Mesenchymal stem cell (in vitro differentiated cells and primary cell): ENCODE data around the gene ATG2B.

Source experiments
- DNase-seq: peaks from one replicate; pipeline ENCODE4 v3.0.0-alpha.2; 2013
- H2AFZ ChIP-seq: one replicate; pipeline ENCODE4 v1.6.1; 2013; ENCODE audit warnings: low read depth, mild to moderate bottlenecking, control low read depth, inconsistent platforms, low read length, moderate library complexity
- H2AK5ac ChIP-seq: 2 replicates; pipeline ENCODE4 v1.6.1; 2013; ENCODE audit warnings: low read length, moderate library complexity, mild to moderate bottlenecking, inconsistent platforms; ENCODE audit not compliant: severe bottlenecking
- H2BK120ac ChIP-seq: one replicate; pipeline ENCODE4 v1.6.1; 2013; ENCODE audit warnings: low read depth, mild to moderate bottlenecking, inconsistent platforms, low read length, moderate library complexity
- H2BK12ac ChIP-seq, 2 experiments: one replicate each; pipeline ENCODE4 v1.6.1; 2013; ENCODE audit warnings: inconsistent platforms in 2 of 2, low read length in 2 of 2, mild to moderate bottlenecking in 2 of 2, moderate library complexity in 2 of 2, control low read depth in 1 of 2
- H2BK15ac ChIP-seq: one replicate; pipeline ENCODE4 v1.6.1; 2013; ENCODE audit warnings: mild to moderate bottlenecking, low read depth, inconsistent platforms; ENCODE audit not compliant: poor library complexity, severe bottlenecking
- H2BK5ac ChIP-seq: 2 replicates; pipeline ENCODE4 v1.6.1; 2013; ENCODE audit warnings: low read depth, mild to moderate bottlenecking, low read length, control low read depth, inconsistent platforms; ENCODE audit not compliant: poor library complexity, severe bottlenecking
- H3K14ac ChIP-seq, 2 experiments: one replicate each; pipeline ENCODE4 v1.6.1; 2013; ENCODE audit warnings: inconsistent platforms in 2 of 2, low read length in 2 of 2, control low read depth in 1 of 2, mild to moderate bottlenecking in 1 of 2, moderate library complexity in 1 of 2
- H3K18ac ChIP-seq, 2 experiments: one replicate each; pipeline ENCODE4 v1.6.1; 2013; ENCODE audit warnings: inconsistent platforms in 2 of 2, low read length in 2 of 2, control low read depth in 1 of 2, low read depth in 1 of 2, mild to moderate bottlenecking in 1 of 2
- H3K23ac ChIP-seq, 2 experiments: one replicate each; pipeline ENCODE4 v1.6.1; 2013; ENCODE audit warnings: inconsistent platforms in 2 of 2, low read length in 2 of 2, mild to moderate bottlenecking in 2 of 2, moderate library complexity in 2 of 2, control low read depth in 1 of 2
- H3K27ac ChIP-seq: 2 replicates; pipeline ENCODE4 v1.5.1; 2013; ENCODE audit warnings: mild to moderate bottlenecking, moderate library complexity, low read length, control low read depth, inconsistent platforms; ENCODE audit not compliant: poor library complexity, severe bottlenecking
- H3K27me3 ChIP-seq, 2 experiments: 2 replicates each; pipeline versions ENCODE4 v1.6.1 to v1.7.0; 2013; ENCODE audit warnings: low read length in 2 of 2, mild to moderate bottlenecking in 2 of 2, moderate library complexity in 2 of 2, control low read depth in 1 of 2, inconsistent platforms in 1 of 2; ENCODE audit not compliant: control insufficient read depth in 1 of 2, insufficient read depth in 1 of 2
- H3K36me3 ChIP-seq, 2 experiments: 2 replicates each; pipeline versions ENCODE4 v1.6.1 to v1.7.0; 2013; ENCODE audit warnings: low read length in 2 of 2, control low read depth in 1 of 2, inconsistent platforms in 1 of 2, low read depth in 1 of 2, mild to moderate bottlenecking in 1 of 2; ENCODE audit not compliant: insufficient read depth in 2 of 2, control insufficient read depth in 1 of 2
- H3K4ac ChIP-seq, 2 experiments: one replicate each; pipeline ENCODE4 v1.6.1; 2013; ENCODE audit warnings: inconsistent platforms in 2 of 2, low read length in 2 of 2, mild to moderate bottlenecking in 2 of 2, moderate library complexity in 2 of 2, control low read depth in 1 of 2, low read depth in 1 of 2
- H3K4me1 ChIP-seq: 2 replicates; pipeline ENCODE4 v1.6.1; 2013; ENCODE audit warnings: low read depth, low read length, control low read depth; ENCODE audit not compliant: control insufficient read depth, insufficient read depth
- H3K4me2 ChIP-seq: 2 replicates; pipeline ENCODE4 v1.6.1; 2013; ENCODE audit warnings: low read length, mild to moderate bottlenecking, inconsistent platforms; ENCODE audit not compliant: poor library complexity, severe bottlenecking
- H3K4me3 ChIP-seq, 2 experiments: 2 replicates each; pipeline versions ENCODE4 v1.5.1 to v1.7.0; 2013; ENCODE audit warnings: low read length in 2 of 2, mild to moderate bottlenecking in 2 of 2, control low read depth in 1 of 2, low read depth in 1 of 2; ENCODE audit not compliant: insufficient read depth in 1 of 2
- H3K79me1 ChIP-seq: replicated peaks from 2 replicates; pipeline ENCODE4 v1.6.1; 2013; ENCODE audit warnings: mild to moderate bottlenecking, control low read depth, low read length, inconsistent platforms; ENCODE audit not compliant: poor library complexity, severe bottlenecking
- H3K9ac ChIP-seq: 2 replicates; pipeline ENCODE4 v1.7.0; 2013; ENCODE audit warnings: mild to moderate bottlenecking, low read length, moderate library complexity
- H3K9me3 ChIP-seq: 2 replicates; pipeline ENCODE4 v1.7.0; 2013; ENCODE audit warnings: mild to moderate bottlenecking, low read length; ENCODE audit not compliant: control insufficient read depth
- H4K8ac ChIP-seq: one replicate; pipeline ENCODE4 v1.6.1; 2013; ENCODE audit warnings: inconsistent platforms, mild to moderate bottlenecking, low read length, moderate library complexity
- H4K91ac ChIP-seq: one replicate; pipeline ENCODE4 v1.6.1; 2013; ENCODE audit warnings: mild to moderate bottlenecking, low read length, inconsistent platforms
- whole genome bisulfite sequencing: methylation state at CpG from one replicate; pipeline ENCODE4 v1.1.7; 2013; ENCODE audit warnings: mixed read lengths; 5-methylcytosine and 5-hydroxymethylcytosine counted together

ATG2B gene

GRCh38 chr14:96252999-96253539 is 110.1 kb downstream of the ATG2B start:
- Histone ChIP-seq H3K14ac (peak overlapping the region in 1 of 2 experiments; percentile 45), H3K27ac (peak overlapping the region; percentile 86), H2AFZ (no peak overlapping the region), H3K9ac (peak overlapping the region; percentile 49), H3K4ac (peak overlapping the region; percentile 69 to 94), H2AK5ac (peak overlapping the region; percentile 98), H2BK5ac (peak overlapping the region; percentile 79), H2BK120ac (peak overlapping the region; percentile 88), H2BK12ac (peak overlapping the region; percentile 98), H3K4me2 (no peak overlapping the region), H4K91ac (peak overlapping the region; percentile 96), H3K23ac (no peak overlapping the region), H3K4me1 (peaks cover 23% of the 10 kb centered on the region), H3K79me1 (peaks cover 8% of the 10 kb centered on the region), H3K9me3 (no peaks in the 10 kb centered on the region), H4K8ac (peak overlapping the region; percentile 97), H2BK15ac (peak overlapping the region; percentile 97), H3K36me3 (peaks cover 4 to 7% of the 10 kb centered on the region in 2 experiments), H3K4me3 (no peak overlapping the region), H3K18ac (peak overlapping the region; percentile 92 to 97), H3K27me3 (no peaks in the 10 kb centered on the region)
- peak; percentile 94 for DNase-seq
- WGBS: 26% methylated on average over 9 of the region's 9 CpGs

- peak overlapping the region; percentile 96 for H4K91ac ChIP-seq
- no peak for DNase-seq
- peak overlapping the region; percentile 98 for H2BK12ac ChIP-seq
- no peak overlapping the region for H3K4me3 ChIP-seq
- H2AK5ac ChIP-seq: peak overlapping the region; percentile 98
- H3K23ac ChIP-seq: peak overlapping the region in 1 of 2 experiments; percentile 23
- H3K27ac ChIP-seq: peak overlapping the region; percentile 86
- peak overlapping the region; percentile 97 for H4K8ac ChIP-seq
- H3K4me1 ChIP-seq: peaks cover 23% of the 10 kb centered on the region
- peak overlapping the region; percentile 69 to 94 for H3K4ac ChIP-seq
- peaks cover 7 to 10% of the 10 kb centered on the region in 2 experiments for H3K36me3 ChIP-seq
- no peaks in the 10 kb centered on the region for H3K27me3 ChIP-seq
- peak overlapping the region; percentile 86 to 97 for H3K18ac ChIP-seq
- H2BK5ac ChIP-seq: peak overlapping the region; percentile 79
- H3K14ac ChIP-seq: peak overlapping the region in 1 of 2 experiments; percentile 45
- WGBS: 84% methylated on average over 18 of the region's 19 CpGs
- H3K79me1 ChIP-seq: peaks cover 8% of the 10 kb centered on the region
- peak overlapping the region; percentile 88 for H2BK120ac ChIP-seq
- peak overlapping the region; percentile 97 for H2BK15ac ChIP-seq
- H3K4me2 ChIP-seq: no peak overlapping the region
- no peak overlapping the region for H2AFZ ChIP-seq
- peak overlapping the region; percentile 49 for H3K9ac ChIP-seq
- H3K9me3 ChIP-seq: no peaks in the 10 kb centered on the region
Observed at GRCh38 chr14:96252323-96252998, 110.7 kb downstream of the ATG2B start.

DNA sequence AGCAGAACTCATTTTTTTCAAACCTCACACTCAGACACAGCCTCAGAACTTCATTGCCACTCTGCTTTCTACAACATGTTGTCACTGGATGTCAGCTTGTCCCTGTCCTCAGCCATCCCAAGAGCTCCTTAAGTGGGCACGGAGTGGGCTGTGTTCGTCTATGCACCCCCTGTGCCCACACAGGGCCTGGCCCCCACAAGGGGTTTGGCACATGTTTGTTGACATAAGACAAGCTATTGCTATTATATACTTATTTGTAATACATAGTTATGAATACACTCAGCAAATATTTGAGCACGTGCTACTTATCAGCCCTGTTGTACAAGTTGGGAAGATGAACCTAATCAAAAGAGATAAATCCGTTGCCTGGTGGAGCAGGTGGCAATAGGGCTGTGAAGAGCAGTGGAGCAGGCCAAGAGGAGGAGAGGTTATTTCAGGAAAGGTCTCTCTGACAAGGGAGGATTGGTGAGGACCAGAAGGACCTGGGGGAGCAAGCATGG is 111.4 kb downstream of the ATG2B start:
- H3K9ac ChIP-seq: no peak overlapping the region
- H3K18ac ChIP-seq: peak overlapping the region; percentile 86 to 97
- peaks cover 25% of the 10 kb centered on the region for H3K4me1 ChIP-seq
- WGBS: 71% methylated on average over 3 of the region's 4 CpGs
- peak overlapping the region; percentile 24 to 56 for H3K4ac ChIP-seq
- H2AFZ ChIP-seq: no peak overlapping the region
- H3K14ac ChIP-seq: no peak overlapping the region
- H2BK12ac ChIP-seq: peak overlapping the region; percentile 98
- peak overlapping the region; percentile 14 for H4K8ac ChIP-seq
- peak overlapping the region; percentile 98 for H2AK5ac ChIP-seq
- peak overlapping the region; percentile 96 for H4K91ac ChIP-seq
- H3K27me3 ChIP-seq: no peaks in the 10 kb centered on the region
- no peak overlapping the region for H3K27ac ChIP-seq
- no peaks in the 10 kb centered on the region for H3K9me3 ChIP-seq
- no peak overlapping the region for H2BK5ac ChIP-seq
- no peak overlapping the region for H3K4me2 ChIP-seq
- H2BK120ac ChIP-seq: peak overlapping the region; percentile 88
- peaks cover 8% of the 10 kb centered on the region for H3K79me1 ChIP-seq
- H3K4me3 ChIP-seq: no peak overlapping the region
- no peak for DNase-seq
- peaks cover 7 to 17% of the 10 kb centered on the region in 2 experiments for H3K36me3 ChIP-seq
- H3K23ac ChIP-seq: no peak overlapping the region
- H2BK15ac ChIP-seq: no peak overlapping the region

DNA sequence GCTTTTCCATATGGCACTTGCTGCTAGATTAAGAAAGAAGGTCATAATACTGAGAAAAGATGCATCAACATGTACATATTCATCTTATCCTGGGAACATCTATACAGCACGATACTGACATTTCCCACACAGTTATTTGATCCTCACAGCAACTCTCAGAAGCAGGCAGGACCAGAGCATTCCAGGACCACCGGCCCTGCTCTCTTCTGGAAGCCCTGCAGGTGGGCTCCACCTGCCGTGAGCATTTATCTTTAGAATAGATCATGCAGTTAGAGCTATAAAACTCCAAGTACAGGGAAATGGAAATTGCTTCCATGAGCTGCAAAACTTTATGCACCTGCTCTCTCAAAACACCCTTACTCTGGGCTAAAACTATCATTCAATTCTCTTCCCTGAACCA is 112.7 kb downstream of the ATG2B start:
- H3K18ac ChIP-seq: no peak overlapping the region

More for the DNA sequence above, 112.7 kb downstream of the ATG2B start:
- H2BK5ac ChIP-seq: no peak overlapping the region
- no peak overlapping the region for H2AFZ ChIP-seq
- no peak overlapping the region for H4K8ac ChIP-seq
- no peak overlapping the region for H2BK15ac ChIP-seq
- no peaks in the 10 kb centered on the region for H3K9me3 ChIP-seq
- no peak overlapping the region for H3K23ac ChIP-seq
- H3K4me3 ChIP-seq: no peak overlapping the region
- H4K91ac ChIP-seq: no peak overlapping the region
- H3K4ac ChIP-seq: no peak overlapping the region
- H3K14ac ChIP-seq: no peak overlapping the region
- no peak for DNase-seq
- H3K27me3 ChIP-seq: no peaks in the 10 kb centered on the region
- H2BK12ac ChIP-seq: peak overlapping the region in 1 of 2 experiments; percentile 21
- WGBS: 72% methylated on average over 2 of the region's 3 CpGs
- no peak overlapping the region for H2BK120ac ChIP-seq
- no peak overlapping the region for H3K27ac ChIP-seq
- H3K36me3 ChIP-seq: peaks cover 12 to 23% of the 10 kb centered on the region in 2 experiments
- no peak overlapping the region for H3K9ac ChIP-seq
- peaks cover 8% of the 10 kb centered on the region for H3K79me1 ChIP-seq
- peaks cover 34% of the 10 kb centered on the region for H3K4me1 ChIP-seq
- no peak overlapping the region for H3K4me2 ChIP-seq
- H2AK5ac ChIP-seq: peak overlapping the region; percentile 76
